NCI-H128 (cell line): ENCODE data around the gene ZFP90.

Experiments
- DNase-seq: peaks from one replicate; lab custom pipeline; 2025; ENCODE audit not compliant: unreplicated experiment; lab: John Stamatoyannopoulos, UW

The ZFP90 gene

GRCh38 chr16:68577352-68577853, 38.3 kb downstream of the ZFP90 start:
- no peak for DNase-seq

- DNase-seq: no peak
Observed at GRCh38 chr16:68590201-68590994, 51.3 kb downstream of the ZFP90 start.

DNA sequence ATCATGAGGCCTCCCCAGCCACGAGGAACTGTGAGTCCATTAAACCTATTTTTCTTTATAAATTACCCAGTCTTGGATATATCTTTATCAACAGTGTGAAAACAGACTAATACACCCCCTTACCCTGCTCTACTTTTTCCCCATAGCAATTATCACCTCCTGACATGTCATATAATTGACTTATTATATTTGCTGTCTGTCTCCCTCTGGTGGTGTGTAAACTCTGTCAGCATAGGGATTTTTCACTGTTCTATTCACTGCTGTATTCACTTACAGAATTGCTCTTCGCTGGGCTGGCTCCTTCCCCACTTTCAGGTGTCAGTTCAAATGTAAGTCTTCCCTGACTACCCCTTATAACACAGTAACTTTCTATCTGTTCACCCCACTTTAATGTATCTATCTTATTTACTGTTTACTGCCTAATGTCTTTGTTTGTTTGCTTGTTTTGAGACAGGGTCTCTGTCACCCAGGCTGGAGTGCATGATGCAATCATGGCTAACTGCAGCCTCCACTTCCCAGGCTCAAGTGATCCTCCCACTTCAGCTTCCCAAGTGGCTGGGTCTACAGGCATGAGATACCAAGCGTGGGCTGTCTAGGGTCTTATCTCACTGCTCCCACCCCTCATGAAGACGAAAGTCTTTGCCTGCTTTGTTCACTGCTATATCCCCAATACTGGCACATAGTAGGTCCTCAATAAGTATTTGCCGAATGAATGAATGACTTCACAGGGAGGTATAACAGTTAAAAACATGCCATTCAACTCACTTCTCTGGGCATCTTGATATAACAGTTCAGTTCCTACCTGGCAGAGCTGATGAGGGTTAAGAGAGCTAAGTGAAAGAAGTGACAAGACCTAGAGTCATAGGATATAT, 53.6 kb downstream of the ZFP90 start:
- DNase-seq: no peak

DNA sequence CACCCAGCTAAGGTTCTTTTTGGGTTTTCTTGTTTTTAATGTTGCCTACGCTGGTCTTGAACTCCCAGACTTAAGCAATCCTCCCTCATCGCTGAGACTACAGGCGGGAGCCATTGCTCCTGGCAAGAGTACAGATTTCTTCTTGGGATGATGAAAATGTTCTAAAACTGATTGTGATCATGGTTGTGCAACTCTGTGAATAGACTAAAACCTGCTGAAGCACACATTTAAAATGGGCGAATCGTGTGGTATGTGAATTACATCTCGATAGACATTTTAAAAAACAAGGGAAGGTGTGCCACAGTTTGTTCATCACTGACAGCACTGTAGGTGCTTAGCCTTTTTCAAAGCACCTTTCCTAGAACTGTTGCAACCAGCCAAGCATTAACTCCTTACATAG, 57.2 kb downstream of the ZFP90 start:
- DNase-seq: no peak

GRCh38 chr16:68599586-68599985, 60.5 kb downstream of the ZFP90 start:
- DNase-seq: no peak

DNA sequence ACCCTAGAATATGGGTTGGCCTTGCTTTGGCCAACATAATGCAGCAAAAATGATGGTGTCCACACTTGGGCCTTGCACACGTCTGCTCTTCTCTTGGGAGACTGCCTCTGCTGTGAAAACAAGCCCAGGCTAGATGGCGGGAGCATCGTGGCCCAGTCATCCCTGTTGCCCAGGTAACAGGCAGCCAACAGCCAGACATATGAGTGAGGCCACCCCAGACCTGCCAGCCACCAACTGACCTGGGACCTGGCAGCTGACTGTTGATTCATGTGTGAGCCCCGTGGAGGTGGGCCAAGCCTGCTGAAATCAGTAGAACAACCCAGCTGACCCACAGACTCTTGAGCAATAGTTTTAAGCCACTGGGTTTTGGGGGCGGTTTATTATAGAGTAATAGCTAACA, 66.7 kb downstream of the ZFP90 start:
- DNase-seq: no peak

- no peak for DNase-seq
Observed at GRCh38 chr16:68607443-68607842, 68.4 kb downstream of the ZFP90 start.

DNA sequence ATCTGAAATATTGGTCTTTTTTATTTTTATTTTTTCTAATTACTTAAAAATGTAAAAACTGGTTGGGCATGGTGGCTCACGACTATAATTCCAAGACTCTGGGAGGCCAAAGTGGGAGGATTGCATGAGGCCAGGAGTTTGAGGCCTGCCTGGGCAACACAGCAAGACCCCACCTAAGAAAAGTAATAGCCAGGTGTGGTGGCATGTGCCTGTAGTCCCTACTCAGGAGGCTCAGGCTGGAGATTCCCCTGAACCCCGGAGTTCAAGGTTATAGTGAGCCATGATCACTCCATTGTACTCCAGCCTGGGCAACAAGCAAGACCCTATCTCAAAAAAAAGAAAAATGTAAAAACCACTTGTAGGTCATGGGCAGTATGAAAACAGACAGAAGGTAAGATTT, 69.2 kb downstream of the ZFP90 start:
- DNase-seq: no peak

GRCh38 chr16:68612996-68613395, 73.9 kb downstream of the ZFP90 start:
- DNase-seq: no peak

DNA sequence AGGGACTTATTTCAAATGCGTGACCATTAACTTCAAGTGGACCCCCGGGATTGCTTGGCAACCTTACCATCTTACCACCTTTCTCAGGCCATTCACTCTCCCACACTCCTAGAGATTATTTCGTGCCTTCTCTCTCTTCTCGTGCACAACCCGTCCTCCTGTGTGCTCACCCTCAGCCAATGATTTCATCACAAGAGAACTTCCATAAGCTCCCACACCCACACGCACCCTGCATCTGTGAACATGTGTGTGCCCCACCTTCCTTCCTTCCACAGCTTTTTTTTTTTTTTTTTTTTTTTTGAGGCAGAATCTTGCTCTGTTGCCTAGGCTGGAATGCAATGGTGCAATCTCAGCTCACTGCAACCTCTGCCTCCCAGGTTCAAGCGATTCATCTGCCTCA, 78.6 kb downstream of the ZFP90 start:
- no peak for DNase-seq
